Stimulated activated CD4-positive, alpha-beta T cell treated with anti-CD3 and anti-CD28 coated beads, Interleukin-1b, Interleukin-23, amount 100 ng/mL, for 48 hours (primary cell): ENCODE data around the gene NUDT16L1.

Source experiments
- DNase-seq: peaks from one replicate; pipeline ENCODE4 v3.0.0-alpha.2; 2020

NUDT16L1 gene

DNA sequence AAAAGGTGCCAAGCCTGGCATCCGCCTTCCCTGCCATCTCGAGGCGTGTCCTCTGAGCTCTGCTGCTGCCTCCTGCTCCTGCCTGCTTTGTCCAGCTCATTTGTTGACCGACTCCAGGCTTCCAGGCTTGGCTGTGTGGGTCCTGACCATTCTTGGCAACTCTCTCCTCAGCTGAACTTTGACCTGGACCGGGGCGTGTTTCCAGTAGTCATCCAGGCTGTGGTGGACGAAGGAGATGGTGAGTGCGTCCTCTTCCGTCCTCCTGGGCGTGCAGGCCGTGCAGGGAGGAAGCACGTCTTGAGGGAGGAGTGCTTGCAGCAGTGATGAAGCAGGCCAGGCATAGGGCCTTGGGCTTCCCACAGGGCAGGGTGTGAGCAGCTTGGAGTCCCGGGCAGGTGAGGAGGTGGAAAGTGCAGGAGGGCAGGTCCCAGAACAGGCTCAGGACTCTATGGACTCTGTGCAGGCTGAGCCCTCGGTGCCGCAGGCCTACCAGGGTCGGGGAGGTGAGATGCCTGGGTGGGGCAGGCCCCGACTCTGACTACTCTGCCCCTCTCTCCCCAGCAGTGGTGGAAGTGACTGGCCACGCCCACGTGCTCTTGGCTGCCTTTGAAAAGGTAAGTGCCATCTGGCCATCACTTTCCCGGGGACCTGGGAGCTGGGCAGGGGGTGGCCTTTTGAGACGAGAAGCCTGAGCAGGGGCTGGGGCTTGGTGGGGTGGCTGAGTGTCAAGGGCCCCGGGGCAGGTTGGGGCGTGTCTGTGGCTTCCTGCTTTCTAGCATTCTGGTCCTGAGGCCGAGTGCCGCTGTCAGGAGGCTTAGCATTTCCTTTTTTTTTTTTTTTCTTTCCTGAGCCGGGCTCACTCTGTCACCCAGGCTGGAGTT lies 28.6 kb upstream of the NUDT16L1 start:
- DNase-seq, result peak; percentile 53

DNA sequence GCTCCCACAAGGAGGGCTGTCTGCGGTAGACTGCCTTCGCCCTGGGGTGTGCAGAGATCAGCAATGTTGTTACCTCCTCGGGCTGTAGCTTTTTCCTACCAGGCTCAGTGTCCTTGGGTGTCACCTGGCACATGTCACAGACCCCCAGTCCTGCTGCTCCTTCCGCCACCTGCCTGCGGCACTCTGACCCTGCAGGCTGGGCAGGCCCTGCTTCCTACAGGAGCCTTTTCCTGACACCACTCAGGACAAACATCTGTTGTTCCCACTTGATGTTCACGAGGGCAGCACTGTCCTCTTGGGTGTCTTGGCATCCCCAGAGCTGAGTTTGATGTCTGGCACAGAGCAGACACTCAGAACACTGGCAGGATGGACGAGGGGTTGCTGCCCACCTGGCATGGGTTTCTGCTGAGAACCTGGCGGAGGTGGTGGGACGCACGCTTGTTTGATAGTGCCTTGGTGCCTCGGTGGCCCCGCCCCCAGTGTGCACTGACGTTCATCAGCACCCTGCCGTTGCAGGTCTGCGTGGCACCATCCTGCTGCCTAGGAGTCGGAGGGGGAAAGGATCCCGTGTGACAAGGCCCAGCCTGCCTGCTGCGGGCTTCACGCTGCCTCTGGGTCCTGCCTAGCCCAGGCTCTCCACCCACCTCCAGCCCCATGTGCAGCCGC lies 26.7 kb upstream of the NUDT16L1 start:
- no peak for DNase-seq

DNA sequence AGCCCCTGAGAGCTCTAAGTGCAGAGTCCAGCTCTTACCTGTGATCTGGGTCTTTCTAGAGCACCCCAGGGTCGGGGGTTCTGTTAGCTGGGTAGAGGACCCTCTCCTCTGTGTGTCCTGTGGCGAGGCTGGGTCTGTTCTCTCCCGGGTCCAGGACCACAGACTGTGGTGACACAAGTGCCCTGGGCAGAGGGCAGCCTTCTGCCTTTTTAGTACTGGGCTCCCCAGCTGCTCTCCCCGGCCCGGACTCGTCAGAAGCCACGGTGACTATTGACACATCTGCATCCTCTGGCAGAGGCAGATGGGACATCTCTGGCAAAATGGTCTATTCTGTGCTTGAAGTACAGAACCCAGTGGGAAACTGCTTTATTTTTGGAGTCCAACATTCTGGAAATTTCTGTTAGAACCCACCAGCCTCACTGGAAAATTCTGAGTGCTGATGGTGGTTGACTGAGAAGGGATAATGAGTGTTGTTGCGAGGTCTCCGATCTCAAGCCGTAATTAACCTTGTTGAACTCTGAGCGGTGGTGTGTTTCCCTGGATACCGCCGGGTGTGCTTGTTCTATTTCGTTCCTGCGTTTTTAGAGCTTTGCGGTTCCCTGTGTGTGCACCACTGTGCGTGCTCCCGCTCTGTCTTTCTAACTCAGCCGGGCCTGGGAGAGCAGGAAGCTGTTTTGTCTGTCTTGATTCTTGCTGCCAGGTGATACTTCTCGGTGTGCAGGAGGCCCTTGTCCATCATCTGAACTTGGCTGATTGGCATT lies 26.0 kb upstream of the NUDT16L1 start:
- no peak for DNase-seq

DNA sequence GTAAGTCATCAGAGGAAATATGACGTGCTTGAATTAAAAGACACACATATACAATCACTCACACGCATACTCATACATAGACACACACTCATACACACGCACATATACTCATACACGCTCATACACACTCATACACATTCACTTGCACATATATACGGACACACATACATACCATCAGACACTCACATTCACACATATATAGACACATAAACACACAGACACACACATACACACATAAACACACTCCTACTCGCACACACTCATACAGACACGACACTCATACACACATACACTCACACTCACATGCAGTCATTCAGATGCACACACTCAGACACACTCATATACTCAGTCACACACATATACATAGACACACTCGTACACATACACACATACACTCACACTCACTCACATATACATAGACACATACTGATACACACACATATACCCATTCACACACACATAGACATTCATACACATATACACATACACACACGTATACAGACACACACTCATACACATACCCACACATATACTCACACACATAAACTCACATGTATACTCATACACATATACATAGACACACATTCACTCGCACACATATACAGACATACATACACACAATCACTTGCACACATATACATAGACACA lies 24.9 kb upstream of the NUDT16L1 start:
- no peak for DNase-seq

DNA sequence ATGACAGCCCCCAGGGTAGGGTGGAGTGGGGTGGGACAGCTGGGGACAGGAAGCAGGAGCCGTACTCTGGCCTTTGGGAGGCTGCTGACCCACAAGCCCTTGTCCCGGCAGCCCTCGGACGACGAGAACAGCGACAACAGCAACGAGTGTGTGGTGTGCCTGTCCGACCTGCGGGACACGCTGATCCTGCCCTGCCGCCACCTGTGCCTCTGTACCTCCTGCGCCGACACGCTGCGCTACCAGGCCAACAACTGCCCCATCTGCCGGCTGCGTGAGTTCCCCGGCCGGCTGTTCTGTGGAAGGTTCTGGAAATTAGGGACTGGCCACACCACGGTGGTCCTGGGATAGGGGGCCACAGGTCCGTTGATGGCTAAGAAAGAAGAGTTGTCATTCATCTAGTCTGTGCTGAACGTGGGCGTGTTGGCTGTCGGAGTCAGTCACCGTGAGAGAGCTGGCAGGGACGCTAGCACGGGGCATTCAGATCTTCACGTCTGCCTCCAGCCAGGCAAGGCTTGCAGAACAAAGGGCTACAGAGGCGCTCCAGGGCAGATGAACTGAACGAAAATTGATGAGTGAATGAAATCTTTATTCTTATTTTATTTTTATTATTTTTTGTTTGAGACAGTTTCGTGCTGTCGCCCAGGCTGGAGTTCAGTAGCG lies 19.8 kb upstream of the NUDT16L1 start:
- no peak for DNase-seq

GRCh38 chr16:4674926-4675530 lies 18.3 kb upstream of the NUDT16L1 start:
- no peak for DNase-seq

DNA sequence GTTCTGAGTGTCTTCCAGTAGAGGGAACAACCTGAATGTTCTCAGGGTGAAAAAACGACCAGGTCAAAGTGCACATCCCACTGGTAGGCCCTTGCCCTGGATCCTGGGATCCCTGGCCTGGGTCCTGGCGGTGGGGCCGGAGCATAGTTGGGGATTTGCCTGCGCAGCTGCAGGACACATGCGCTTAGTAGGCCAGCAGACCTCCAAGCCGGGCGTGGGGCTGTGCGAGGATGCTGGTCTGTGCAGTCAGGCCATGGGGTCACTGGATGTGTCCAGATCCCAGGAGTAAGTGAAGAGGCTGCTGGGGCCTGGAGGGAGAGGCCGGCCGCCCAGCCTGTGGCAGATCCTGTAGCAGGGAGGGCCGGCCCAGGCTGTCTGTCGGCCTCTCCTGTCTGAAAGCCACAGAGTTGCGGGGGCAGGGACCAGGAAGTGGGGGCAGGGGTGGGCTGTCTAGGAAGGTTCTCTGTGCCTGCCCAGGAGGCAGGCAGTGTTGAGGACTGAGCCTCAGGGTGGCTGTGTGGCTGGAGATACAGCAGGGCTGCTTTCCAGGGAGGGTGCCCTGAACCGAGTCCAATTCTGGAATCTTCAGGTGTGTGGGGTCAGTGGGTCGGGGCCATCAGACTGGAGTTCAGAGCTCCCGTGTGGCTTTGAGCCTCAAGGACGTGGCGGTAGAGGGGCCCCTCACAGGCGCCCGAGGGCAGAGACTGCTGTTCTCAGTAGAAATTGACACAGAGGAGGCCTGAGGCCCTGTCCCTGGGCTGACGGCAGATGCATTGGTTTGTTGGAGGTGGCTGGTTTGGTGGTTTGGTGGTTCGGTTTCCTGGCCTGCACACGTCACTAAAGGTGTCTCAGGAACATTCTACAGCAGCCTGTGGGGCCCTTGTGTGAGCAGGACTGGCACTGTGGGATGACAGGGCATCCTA lies 17.2 kb upstream of the NUDT16L1 start:
- peak; percentile 79 for DNase-seq

- no peak for DNase-seq
These were observed 16.5 kb upstream of the NUDT16L1 start for GRCh38 chr16:4676831-4677230.

- no peak for DNase-seq
These were observed 16.0 kb upstream of the NUDT16L1 start for GRCh38 chr16:4677390-4677789.

DNA sequence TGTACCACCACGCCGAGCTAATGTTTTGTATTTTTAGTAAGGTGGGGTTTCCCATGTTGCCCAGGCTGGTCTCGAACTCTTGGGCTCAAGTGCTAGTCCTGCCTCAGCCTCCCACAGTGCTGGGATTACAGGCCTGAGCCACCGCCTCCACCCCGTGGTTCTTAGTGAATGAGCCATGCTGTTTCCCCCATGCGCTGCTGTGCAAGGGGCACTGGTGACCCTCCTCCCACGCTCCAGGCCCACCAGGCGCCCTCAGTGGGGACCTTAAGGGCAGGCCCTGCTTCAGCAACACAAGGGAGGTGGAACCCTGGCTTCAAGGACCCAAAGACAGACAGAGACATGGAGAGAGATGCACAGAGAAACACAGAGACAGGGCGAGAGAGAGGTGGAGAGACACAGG lies 15.4 kb upstream of the NUDT16L1 start:
- DNase-seq, result no peak

DNA sequence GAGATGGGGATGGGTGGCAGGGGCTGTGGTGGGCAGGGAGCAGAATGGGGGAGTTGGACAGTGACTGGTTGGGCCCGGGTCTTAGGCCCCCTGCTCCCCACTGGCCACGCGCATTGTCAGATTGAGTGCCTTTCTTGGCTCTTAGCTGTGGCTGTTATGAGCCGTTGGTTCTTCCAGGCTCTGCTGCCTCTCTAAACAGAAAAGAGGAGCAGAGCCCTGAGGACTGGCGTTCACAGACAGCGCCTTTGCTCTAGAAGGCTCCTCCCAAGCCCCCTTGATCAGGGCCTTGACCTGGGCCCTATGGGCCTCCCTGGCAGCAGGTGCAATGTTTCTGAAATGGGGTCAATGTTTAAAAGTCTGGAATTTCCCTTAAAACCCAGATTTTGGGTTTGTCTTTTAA lies 14.8 kb upstream of the NUDT16L1 start:
- DNase-seq, result no peak

GRCh38 chr16:4679156-4679849 lies 14.1 kb upstream of the NUDT16L1 start:
- DNase-seq, result no peak

DNA sequence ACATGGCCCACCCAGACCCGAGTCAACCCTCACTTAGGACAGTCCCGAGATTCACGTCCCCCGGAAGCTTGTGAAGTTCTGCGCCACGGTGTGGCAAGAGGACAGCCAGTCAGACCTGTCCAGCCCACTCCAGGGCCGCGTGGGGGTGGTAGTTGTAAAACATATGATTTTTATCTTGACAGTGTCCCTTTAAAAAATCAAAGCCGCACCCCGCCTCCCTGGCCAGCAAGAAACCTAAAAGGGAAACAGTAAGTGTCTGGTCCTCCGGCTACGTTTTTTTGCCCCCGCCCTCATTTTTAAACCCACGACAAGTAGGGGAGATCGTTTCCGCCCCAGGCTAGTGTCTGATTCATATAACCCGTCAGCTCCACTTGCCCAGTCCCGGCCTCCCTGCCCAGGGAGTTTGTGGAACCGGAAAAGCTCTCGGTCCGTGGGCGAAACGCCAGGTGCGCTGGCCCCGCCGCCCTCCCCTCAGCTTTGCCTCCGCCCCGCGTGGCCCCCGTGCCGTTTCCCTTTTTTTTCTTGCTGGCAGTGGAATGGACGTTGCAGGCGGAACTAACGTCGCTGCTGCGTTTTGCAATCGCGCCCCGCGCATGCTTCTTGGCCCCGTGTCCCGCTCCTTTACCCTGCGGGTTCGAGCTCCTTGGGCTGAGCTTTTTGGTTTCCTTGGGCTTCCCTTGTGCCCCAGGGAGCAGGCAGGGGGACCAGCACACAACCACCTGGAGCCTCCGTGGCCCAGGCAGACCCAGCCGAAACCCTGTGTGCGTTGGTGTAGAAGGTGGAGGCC lies 13.3 kb upstream of the NUDT16L1 start:
- no peak for DNase-seq

- DNase-seq, result no peak
These were observed 12.5 kb upstream of the NUDT16L1 start for GRCh38 chr16:4680673-4681470.

DNA sequence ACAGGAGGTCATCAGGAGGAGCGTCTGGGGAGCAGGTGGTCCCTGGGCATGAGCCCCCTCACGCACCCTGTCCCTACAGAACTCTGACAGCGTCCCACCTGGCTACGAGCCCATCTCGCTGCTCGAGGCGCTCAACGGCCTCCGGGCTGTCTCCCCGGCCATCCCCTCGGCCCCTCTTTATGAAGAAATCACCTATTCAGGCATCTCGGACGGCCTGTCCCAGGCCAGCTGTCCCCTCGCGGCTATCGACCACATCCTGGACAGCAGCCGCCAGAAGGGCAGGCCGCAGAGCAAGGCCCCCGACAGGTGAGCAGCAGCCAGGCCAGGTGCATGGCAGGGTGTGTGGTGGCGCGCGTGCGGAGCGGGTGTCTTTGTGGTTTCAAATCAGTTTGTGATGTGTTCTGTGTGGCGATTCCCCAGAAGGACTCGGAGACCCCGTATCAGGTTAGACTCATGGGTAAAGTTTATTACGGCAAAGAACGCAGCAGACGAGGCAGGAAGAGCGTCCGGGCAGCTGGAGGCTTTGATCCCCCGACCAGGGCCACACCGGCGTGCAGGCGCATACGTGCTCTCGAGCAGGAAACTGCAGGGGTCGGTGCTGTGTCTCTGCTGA lies 11.8 kb upstream of the NUDT16L1 start:
- no peak for DNase-seq

GRCh38 chr16:4682084-4682591 lies 11.2 kb upstream of the NUDT16L1 start:
- no peak for DNase-seq

- DNase-seq, result peak; percentile 53
These were observed 10.6 kb upstream of the NUDT16L1 start for GRCh38 chr16:4682616-4683254.
